Measurements from ENCODE around the gene DNAJC2.

DNA sequence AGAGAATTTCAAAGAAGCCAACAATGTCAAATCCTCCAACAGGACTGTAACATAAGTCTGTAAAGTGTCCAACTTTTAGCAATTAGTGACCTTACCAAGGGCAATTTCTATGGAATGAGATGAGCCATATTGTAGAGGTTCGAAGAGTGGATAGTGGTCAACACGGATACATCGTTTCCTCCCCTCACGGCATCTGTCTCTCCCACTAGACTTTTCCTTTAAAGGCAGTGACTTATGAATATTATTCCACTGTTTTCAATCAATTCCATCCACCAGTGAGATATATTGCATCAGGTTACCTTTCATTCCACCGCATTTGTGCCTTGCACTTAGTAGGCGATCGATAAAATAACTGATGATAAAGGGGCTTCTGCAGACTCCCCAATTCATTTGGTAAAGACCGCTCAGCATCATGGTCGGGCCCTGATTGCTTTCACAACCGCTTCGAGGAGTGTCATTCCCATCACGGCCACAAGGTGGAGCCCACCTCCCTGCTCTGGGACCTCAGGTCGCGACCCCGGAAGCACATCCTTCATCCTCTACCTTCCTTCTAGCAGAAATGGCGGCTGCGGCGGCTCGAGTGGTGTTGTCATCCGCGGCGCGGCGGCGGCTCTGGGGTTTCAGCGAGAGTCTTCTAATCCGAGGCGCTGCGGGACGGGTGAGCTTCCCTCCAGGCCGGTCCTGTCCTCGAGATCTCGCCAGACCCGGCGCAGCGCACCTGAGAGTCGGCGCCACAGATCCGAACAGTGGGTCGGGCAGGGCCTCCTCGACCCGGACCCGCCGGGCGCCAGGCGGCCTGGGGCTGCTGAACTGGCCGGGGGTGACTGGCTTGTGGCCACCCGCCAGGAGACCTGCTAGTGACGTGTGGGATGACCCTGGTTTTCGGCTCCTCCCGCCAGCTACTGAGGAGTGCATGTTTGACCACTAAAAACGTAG lies 47.4 kb downstream of the DNAJC2 start, which contains the start of gene PMPCB:
- TF ChIP-seq, protein P1, sequence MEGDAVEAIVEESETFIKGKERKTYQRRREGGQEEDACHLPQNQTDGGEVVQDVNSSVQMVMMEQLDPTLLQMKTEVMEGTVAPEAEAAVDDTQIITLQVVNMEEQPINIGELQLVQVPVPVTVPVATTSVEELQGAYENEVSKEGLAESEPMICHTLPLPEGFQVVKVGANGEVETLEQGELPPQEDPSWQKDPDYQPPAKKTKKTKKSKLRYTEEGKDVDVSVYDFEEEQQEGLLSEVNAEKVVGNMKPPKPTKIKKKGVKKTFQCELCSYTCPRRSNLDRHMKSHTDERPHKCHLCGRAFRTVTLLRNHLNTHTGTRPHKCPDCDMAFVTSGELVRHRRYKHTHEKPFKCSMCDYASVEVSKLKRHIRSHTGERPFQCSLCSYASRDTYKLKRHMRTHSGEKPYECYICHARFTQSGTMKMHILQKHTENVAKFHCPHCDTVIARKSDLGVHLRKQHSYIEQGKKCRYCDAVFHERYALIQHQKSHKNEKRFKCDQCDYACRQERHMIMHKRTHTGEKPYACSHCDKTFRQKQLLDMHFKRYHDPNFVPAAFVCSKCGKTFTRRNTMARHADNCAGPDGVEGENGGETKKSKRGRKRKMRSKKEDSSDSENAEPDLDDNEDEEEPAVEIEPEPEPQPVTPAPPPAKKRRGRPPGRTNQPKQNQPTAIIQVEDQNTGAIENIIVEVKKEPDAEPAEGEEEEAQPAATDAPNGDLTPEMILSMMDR (conservative IDR thresholded peaks at IDR 0.05 in 1 of 2, IDR thresholded peaks at IDR 0.05 in 1 of 2; ENCODE audit: low read depth in 1 of 2, low read length in 2 of 2): peak; percentile 88 to 99
- no peak for TF ChIP-seq EZH2 (IDR thresholded peaks at IDR 0.05; ENCODE audit: low read length, missing control alignments)

All from fibroblast of lung (primary cell).